Measurements from ENCODE around the gene PPCDC.

Gene PPCDC

GRCh38 chr15:75023181-75023871 is at the start of gene PPCDC:
Gene PPCDC, plus strand, starts transcription at chr15:75023590. Its CDS starts 4,729 bp downstream, at chr15:75028319.
- DNase-seq: peak; percentile 60

GRCh38 chr15:74976159-74976558 is 47.2 kb upstream of the PPCDC start:
- DNase-seq: no peak

GRCh38 chr15:74977599-74977998 is 45.8 kb upstream of the PPCDC start:
- DNase-seq: no peak

- no peak for DNase-seq
These were observed 45.3 kb upstream of the PPCDC start for GRCh38 chr15:74978077-74978476.

- DNase-seq: no peak
These were observed 44.9 kb upstream of the PPCDC start for GRCh38 chr15:74978503-74978902.

GRCh38 chr15:74982183-74982582 is 41.2 kb upstream of the PPCDC start:
- DNase-seq: no peak

GRCh38 chr15:74983725-74984231 is 39.6 kb upstream of the PPCDC start:
- no peak for DNase-seq

GRCh38 chr15:74988007-74988800 is 35.2 kb upstream of the PPCDC start:
- DNase-seq: no peak

GRCh38 chr15:74989527-74989926 is 33.9 kb upstream of the PPCDC start:
- no peak for DNase-seq

- no peak for DNase-seq
These were observed 30.8 kb upstream of the PPCDC start for GRCh38 chr15:74992619-74993018.

- no peak for DNase-seq
These were observed 29.2 kb upstream of the PPCDC start for GRCh38 chr15:74994236-74994635.

GRCh38 chr15:74994685-74995084 is 28.7 kb upstream of the PPCDC start:
- no peak for DNase-seq

GRCh38 chr15:74995182-74995778 is 28.1 kb upstream of the PPCDC start, which contains the start of gene SCAMP5:
Gene SCAMP5, plus strand, starts transcription at chr15:74995563. Its CDS starts 16,277 bp downstream, at chr15:75011840.
- DNase-seq: peak; percentile 32

- DNase-seq: no peak
These were observed 27.3 kb upstream of the PPCDC start for GRCh38 chr15:74995779-74996765.

GRCh38 chr15:74997141-74997540 is 26.2 kb upstream of the PPCDC start:
- no peak for DNase-seq

GRCh38 chr15:74997543-74997942 is 25.8 kb upstream of the PPCDC start:
- no peak for DNase-seq

- no peak for DNase-seq
These were observed 22.1 kb upstream of the PPCDC start for GRCh38 chr15:75001310-75001709.

GRCh38 chr15:75002398-75002797 is 21.0 kb upstream of the PPCDC start:
- DNase-seq: no peak

GRCh38 chr15:75007216-75007615 is 16.2 kb upstream of the PPCDC start:
- no peak for DNase-seq

- DNase-seq: no peak
These were observed 15.2 kb upstream of the PPCDC start for GRCh38 chr15:75008221-75008625.

GRCh38 chr15:75008629-75009326 is 14.6 kb upstream of the PPCDC start:
- no peak for DNase-seq

GRCh38 chr15:75016431-75016830 is 7.0 kb upstream of the PPCDC start:
- DNase-seq: no peak
